ENCODE results near the gene APOL4. TPM values are rescaled to one million over a fixed set of nuclear protein-coding genes. Genes with fewer than 3 reads are reported as not detected.
"Not testable (repeated sequence)": the region's sequence is repeated elsewhere in the genome, so short reads cannot be mapped to it uniquely, and the experiment has no call there.

Gene APOL4
- not detected in 2 replicates for total RNA-seq
- long read RNA-seq, result 0 reads

- no peak for DNase-seq (ENCODE audit: low read depth, low spot score)
- no peak within 1 kb of the TSS for H3K4me3 Mint-ChIP-seq
- no peaks in the 10 kb centered on the region for H3K36me3 Mint-ChIP-seq (ENCODE audit: low read depth)
- H3K27ac Mint-ChIP-seq (ENCODE audit: unreplicated experiment), result peak within 1 kb of the TSS; percentile 8
- no peaks in the 10 kb centered on the region for H3K27me3 Mint-ChIP-seq (ENCODE audit: low read depth)
- no peak for TF ChIP-seq CTCF (conservative IDR thresholded peaks at IDR 0.05)
- peaks cover 29% of the 10 kb centered on the region for H3K4me1 Mint-ChIP-seq
- no peaks in the 10 kb centered on the region for H3K9me3 Mint-ChIP-seq
Measured at GRCh38 chr22:36201630-36202319, at the start of gene APOL4. APOL4 (minus strand) TSS chr22:36201809; CDS start chr22:36201734, 75 bp downstream.

GRCh38 chr22:36250292-36250960 lies 48.8 kb upstream of the APOL4 start:
- H3K27me3 Mint-ChIP-seq (ENCODE audit: low read depth); H3K4me1 Mint-ChIP-seq; DNase-seq (ENCODE audit: low read depth, low spot score); H3K4me3 Mint-ChIP-seq; H3K27ac Mint-ChIP-seq (ENCODE audit: unreplicated experiment): not testable (repeated sequence)
- Mint-ChIP-seq H3K36me3 (ENCODE audit: low read depth) (peaks cover 12% of the 10 kb centered on the region), H3K9me3 (peaks cover 13% of the 10 kb centered on the region)

GRCh38 chr22:36249160-36249559 lies 47.6 kb upstream of the APOL4 start:
- H3K4me3 Mint-ChIP-seq, result no peak overlapping the region
- no peaks in the 10 kb centered on the region for H3K27me3 Mint-ChIP-seq (ENCODE audit: low read depth)
- peaks cover 12% of the 10 kb centered on the region for H3K36me3 Mint-ChIP-seq (ENCODE audit: low read depth)
- no peak for TF ChIP-seq CTCF (conservative IDR thresholded peaks at IDR 0.05)
- H3K27ac Mint-ChIP-seq (ENCODE audit: unreplicated experiment), result no peak overlapping the region
- H3K4me1 Mint-ChIP-seq, result no peaks in the 10 kb centered on the region
- no peak for DNase-seq (ENCODE audit: low read depth, low spot score)
- H3K9me3 Mint-ChIP-seq, result peaks cover 13% of the 10 kb centered on the region

- Mint-ChIP-seq H3K27ac (ENCODE audit: unreplicated experiment) (no peak overlapping the region), H3K4me3 (no peak overlapping the region), H3K27me3 (ENCODE audit: low read depth) (no peaks in the 10 kb centered on the region), H3K36me3 (ENCODE audit: low read depth) (peaks cover 12% of the 10 kb centered on the region), H3K4me1 (no peaks in the 10 kb centered on the region), H3K9me3 (peaks cover 13% of the 10 kb centered on the region)
- DNase-seq (ENCODE audit: low read depth, low spot score), result no peak
- TF ChIP-seq CTCF (conservative IDR thresholded peaks at IDR 0.05), result no peak
Measured at GRCh38 chr22:36247955-36248354, 46.3 kb upstream of the APOL4 start.

GRCh38 chr22:36246718-36247117 lies 45.1 kb upstream of the APOL4 start:
- H3K27ac Mint-ChIP-seq (ENCODE audit: unreplicated experiment), result no peak overlapping the region
- no peak overlapping the region for H3K4me3 Mint-ChIP-seq
- H3K36me3 Mint-ChIP-seq (ENCODE audit: low read depth), result peaks cover 9% of the 10 kb centered on the region
- peaks cover 18% of the 10 kb centered on the region for H3K9me3 Mint-ChIP-seq
- DNase-seq (ENCODE audit: low read depth, low spot score), result no peak
- no peak for TF ChIP-seq CTCF (conservative IDR thresholded peaks at IDR 0.05)
- H3K4me1 Mint-ChIP-seq, result no peaks in the 10 kb centered on the region
- no peaks in the 10 kb centered on the region for H3K27me3 Mint-ChIP-seq (ENCODE audit: low read depth)

- no peaks in the 10 kb centered on the region for H3K4me1 Mint-ChIP-seq
- no peaks in the 10 kb centered on the region for H3K27me3 Mint-ChIP-seq (ENCODE audit: low read depth)
- no peak overlapping the region for H3K4me3 Mint-ChIP-seq
- no peak for DNase-seq (ENCODE audit: low read depth, low spot score)
- peaks cover 18% of the 10 kb centered on the region for H3K9me3 Mint-ChIP-seq
- TF ChIP-seq CTCF (conservative IDR thresholded peaks at IDR 0.05), result no peak
- peaks cover 8% of the 10 kb centered on the region for H3K36me3 Mint-ChIP-seq (ENCODE audit: low read depth)
- H3K27ac Mint-ChIP-seq (ENCODE audit: unreplicated experiment), result peak overlapping the region; percentile 14
Measured at GRCh38 chr22:36245805-36246356, 44.3 kb upstream of the APOL4 start.
